Fibroblast of gingiva (primary cell): ENCODE results near the gene MMP17.
A peak's percentile ranks its signal among the peaks of the same experiment; 100 is the strongest.

Source experiments
- DNase-seq: peaks from one replicate; pipeline ENCODE4 v3.0.0-alpha.2; 2011; ENCODE audit warnings: low read depth

The MMP17 gene

GRCh38 chr12:131895640-131896079 lies 67.5 kb downstream of the MMP17 start:
- DNase-seq: no peak

GRCh38 chr12:131896080-131896810 lies 68.1 kb downstream of the MMP17 start:
- peak; percentile 88 for DNase-seq

- no peak for DNase-seq
These were observed 68.6 kb downstream of the MMP17 start for GRCh38 chr12:131896811-131897270.

- no peak for DNase-seq
These were observed 69.1 kb downstream of the MMP17 start for GRCh38 chr12:131897276-131897675.

- no peak for DNase-seq
These were observed 69.7 kb downstream of the MMP17 start for GRCh38 chr12:131897875-131898274.

- DNase-seq: no peak
These were observed 72.2 kb downstream of the MMP17 start for GRCh38 chr12:131900397-131900796.
